Lower leg skin (tissue), 3 donors: ENCODE measurements around the gene ARHGEF4.

ENCODE experiments used
- POLR2A ChIP-seq, 2 donors: fragments of 450-650 bp; IDR thresholded peaks; one replicate each; pipeline ENCODE4 v1.6.1; 2016 to 2017; ENCODE audit warnings: antibody characterized with exemption in 2 of 2, mild to moderate bottlenecking in 1 of 2, moderate library complexity in 1 of 2
- TF ChIP-seq, protein P1 (sequence below), 3 donors: fragments of 450-650 bp; IDR thresholded peaks; one replicate each; pipeline ENCODE4 v1.5.1; 2016; ENCODE audit warnings: antibody characterized with exemption in 3 of 3, mild to moderate bottlenecking in 3 of 3, moderate library complexity in 2 of 3

DNA sequence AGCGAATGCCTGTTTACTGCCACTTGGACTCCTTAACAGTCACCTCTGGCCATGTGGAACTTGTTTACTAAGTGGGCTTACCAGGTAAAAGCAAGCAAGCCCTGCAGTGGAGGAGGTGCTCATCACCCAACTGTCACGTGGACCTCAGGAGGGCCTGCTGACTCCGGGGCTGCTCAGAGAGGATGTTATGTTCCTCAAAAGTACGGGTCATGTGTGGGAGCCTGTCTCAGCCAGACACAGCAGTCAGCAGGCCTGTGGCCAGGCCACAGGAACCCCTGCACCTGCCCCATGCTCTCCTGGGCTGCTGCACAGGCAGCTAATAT lies 45.1 kb upstream of the ARHGEF4 start:
- TF ChIP-seq, protein P1, sequence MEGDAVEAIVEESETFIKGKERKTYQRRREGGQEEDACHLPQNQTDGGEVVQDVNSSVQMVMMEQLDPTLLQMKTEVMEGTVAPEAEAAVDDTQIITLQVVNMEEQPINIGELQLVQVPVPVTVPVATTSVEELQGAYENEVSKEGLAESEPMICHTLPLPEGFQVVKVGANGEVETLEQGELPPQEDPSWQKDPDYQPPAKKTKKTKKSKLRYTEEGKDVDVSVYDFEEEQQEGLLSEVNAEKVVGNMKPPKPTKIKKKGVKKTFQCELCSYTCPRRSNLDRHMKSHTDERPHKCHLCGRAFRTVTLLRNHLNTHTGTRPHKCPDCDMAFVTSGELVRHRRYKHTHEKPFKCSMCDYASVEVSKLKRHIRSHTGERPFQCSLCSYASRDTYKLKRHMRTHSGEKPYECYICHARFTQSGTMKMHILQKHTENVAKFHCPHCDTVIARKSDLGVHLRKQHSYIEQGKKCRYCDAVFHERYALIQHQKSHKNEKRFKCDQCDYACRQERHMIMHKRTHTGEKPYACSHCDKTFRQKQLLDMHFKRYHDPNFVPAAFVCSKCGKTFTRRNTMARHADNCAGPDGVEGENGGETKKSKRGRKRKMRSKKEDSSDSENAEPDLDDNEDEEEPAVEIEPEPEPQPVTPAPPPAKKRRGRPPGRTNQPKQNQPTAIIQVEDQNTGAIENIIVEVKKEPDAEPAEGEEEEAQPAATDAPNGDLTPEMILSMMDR (IDR thresholded peaks at IDR 0.05): no peak
- TF ChIP-seq POLR2A (IDR thresholded peaks at IDR 0.05): no peak
